ENCODE data around the gene ELFN1. TPM values are rescaled to one million over a fixed set of nuclear protein-coding genes. Genes with fewer than 3 reads are reported as not detected.
"Not testable (repeated sequence)": the region's sequence is repeated elsewhere in the genome, so short reads cannot be mapped to it uniquely, and the experiment has no call there.

ELFN1 gene
- total RNA-seq, 1 donor from 2014 or later = 0.20 TPM

GRCh38 chr7:1753564-1753867, 83.4 kb downstream of the ELFN1 start:
- intact Hi-C loops (cut with micrococcal nuclease) = no loop called here

GRCh38 chr7:1754345-1754908, 84.3 kb downstream of the ELFN1 start:
- intact Hi-C loops (cut with micrococcal nuclease) = no loop called here

- intact Hi-C loops (cut with micrococcal nuclease) = no loop called here
Observed at GRCh38 chr7:1755783-1756625, 85.9 kb downstream of the ELFN1 start.

GRCh38 chr7:1757601-1758000, 87.5 kb downstream of the ELFN1 start:
- intact Hi-C loops (cut with micrococcal nuclease) = no loop called here

- intact Hi-C loops (cut with micrococcal nuclease) = no loop called here
Observed at GRCh38 chr7:1758028-1758858, 88.2 kb downstream of the ELFN1 start.

- intact Hi-C loops (cut with micrococcal nuclease) = no loop called here
Observed at GRCh38 chr7:1758859-1759521, 88.9 kb downstream of the ELFN1 start.

- intact Hi-C loops (cut with micrococcal nuclease) = no loop called here
Observed at GRCh38 chr7:1761097-1761496, 91.0 kb downstream of the ELFN1 start.

GRCh38 chr7:1761774-1762173, 91.7 kb downstream of the ELFN1 start:
- intact Hi-C loops (cut with micrococcal nuclease) = no loop called here

- intact Hi-C loops (cut with micrococcal nuclease) = no loop called here
Observed at GRCh38 chr7:1762238-1762945, 92.3 kb downstream of the ELFN1 start.

GRCh38 chr7:1763033-1763432, 93.0 kb downstream of the ELFN1 start:
- intact Hi-C loops (cut with micrococcal nuclease) = no loop called here

GRCh38 chr7:1763911-1764310, 93.8 kb downstream of the ELFN1 start:
- intact Hi-C loops (cut with micrococcal nuclease) = not testable (repeated sequence)

- intact Hi-C loops (cut with micrococcal nuclease) = no loop called here
Observed at GRCh38 chr7:1765336-1765735, 95.3 kb downstream of the ELFN1 start.

GRCh38 chr7:1767524-1767923, 97.4 kb downstream of the ELFN1 start:
- intact Hi-C loops (cut with micrococcal nuclease) = no loop called here

GRCh38 chr7:1768832-1769231, 98.8 kb downstream of the ELFN1 start:
- intact Hi-C loops (cut with micrococcal nuclease) = no loop called here

- intact Hi-C loops (cut with micrococcal nuclease) = no loop called here
Observed at GRCh38 chr7:1769286-1770200, 99.5 kb downstream of the ELFN1 start.

- intact Hi-C loops (cut with micrococcal nuclease) = no loop called here
Observed at GRCh38 chr7:1770331-1770730, 100.3 kb downstream of the ELFN1 start.

GRCh38 chr7:1775389-1775788, 105.3 kb downstream of the ELFN1 start:
- intact Hi-C loops (cut with micrococcal nuclease) = no loop called here

GRCh38 chr7:1777122-1777521, 107.0 kb downstream of the ELFN1 start:
- intact Hi-C loops (cut with micrococcal nuclease) = no loop called here

- intact Hi-C loops (cut with micrococcal nuclease) = no loop called here
Observed at GRCh38 chr7:1779445-1779844, 109.4 kb downstream of the ELFN1 start.

GRCh38 chr7:1781369-1781768, 111.3 kb downstream of the ELFN1 start:
- intact Hi-C loops (cut with micrococcal nuclease) = no loop called here
